Measurements from ENCODE around the gene CTNND2.

- TF ChIP-seq CTCF (IDR thresholded peaks at IDR 0.05): no peak
- TF ChIP-seq POLR2A (IDR thresholded peaks at IDR 0.05): no peak
Measured at GRCh38 chr5:11027660-11028059, 876.6 kb downstream of the CTNND2 start.
